AG10803 (cell line): ENCODE results near the gene A4GNT.
A peak's percentile ranks its signal among the peaks of the same experiment; 100 is the strongest.

Source experiments
- DNase-seq: peaks from one replicate; pipeline ENCODE4 v3.0.0; 2010; ENCODE audit warnings: low read depth
- H3K4me3 ChIP-seq: 2 replicates; pipeline ENCODE4 v1.5.1; 2011; ENCODE audit warnings: mild to moderate bottlenecking, low read length, control low read depth
- CTCF ChIP-seq: conservative IDR thresholded peaks from 2 replicates; pipeline ENCODE4 v1.5.1; 2011; ENCODE audit warnings: mild to moderate bottlenecking, low read length, control low read depth, inconsistent platforms

Gene A4GNT

GRCh38 chr3:138135833-138136194 lies 3.6 kb upstream of the A4GNT start:
- no peak for TF ChIP-seq CTCF
- DNase-seq = no peak
- H3K4me3 ChIP-seq = no peak overlapping the region

- no peak for DNase-seq
- H3K4me3 ChIP-seq = no peak overlapping the region
- no peak for TF ChIP-seq CTCF
Observed at GRCh38 chr3:138135146-138135832, 3.1 kb upstream of the A4GNT start.

- DNase-seq = no peak
Observed at GRCh38 chr3:138127636-138128365, 4.4 kb downstream of the A4GNT start.

GRCh38 chr3:138125548-138126221 lies 6.5 kb downstream of the A4GNT start:
- DNase-seq = peak; percentile 43
- H3K4me3 ChIP-seq = no peak overlapping the region
- TF ChIP-seq CTCF = no peak

More at GRCh38 chr3:138127636-138128365, 4.4 kb downstream of the A4GNT start:
- H3K4me3 ChIP-seq = no peak overlapping the region
- TF ChIP-seq CTCF = no peak

- peak; percentile 56 for DNase-seq
- TF ChIP-seq CTCF = no peak
Observed at GRCh38 chr3:138124706-138125355, 7.4 kb downstream of the A4GNT start.

GRCh38 chr3:138124188-138124587 lies 8.0 kb downstream of the A4GNT start:
- DNase-seq = no peak

More at GRCh38 chr3:138124706-138125355, 7.4 kb downstream of the A4GNT start:
- no peak overlapping the region for H3K4me3 ChIP-seq

More at GRCh38 chr3:138124188-138124587, 8.0 kb downstream of the A4GNT start:
- H3K4me3 ChIP-seq = no peak overlapping the region
- TF ChIP-seq CTCF = no peak
